SK-N-SH (cell line): ENCODE results near the gene UBA1. TPM values are rescaled to one million over a fixed set of nuclear protein-coding genes. Genes with fewer than 3 reads are reported as not detected.
A peak's percentile ranks its signal among the peaks of the same experiment; 100 is the strongest.

Experiments
- CTCF ChIA-PET: fragments of 300-600, 350-600 bp; formaldehyde crosslinking; extraction: SDS; loops from one replicate; lab custom pipeline; 2021; lab: Yijun Ruan, JAX
- POLR2A ChIA-PET: fragments of 350-600 bp; sonication (Branson Sonifier 250); formaldehyde crosslinking; extraction: SDS; loops from one replicate; lab custom pipeline; 2020; ENCODE audit warnings: antibody characterized with exemption, inconsistent platforms; lab: Yijun Ruan, JAX
- DNase-seq: peaks from one replicate; pipeline ENCODE4 v3.0.0; 2012
- H2AFZ ChIP-seq: fragments of 200-600 bp; sonication (generic); 2 replicates; pipeline ENCODE4 v1.8.1; 2016; ENCODE audit warnings: antibody characterized with exemption, mild to moderate bottlenecking, low read depth
- H3F3A ChIP-seq: fragments of 200-600 bp; sonication (generic); replicated peaks from 2 replicates; pipeline ENCODE3; 2016; ENCODE audit warnings: antibody characterized with exemption, mild to moderate bottlenecking; ENCODE audit not compliant: insufficient read depth
- H3K27ac ChIP-seq, 2 experiments: fragments of 200-500 bp in 1 of 2; fragments of 200-600 bp in 1 of 2; sonication (Bioruptor generic) in 1 of 2; sonication (generic), shearing (Covaris generic) in 1 of 2; 2 replicates each; pipeline versions ENCODE4 v1.5.1 to v1.6.1; 2014 to 2016; ENCODE audit warnings: low read depth in 2 of 2, inconsistent platforms in 1 of 2, low read length in 1 of 2, mild to moderate bottlenecking in 1 of 2, mixed read lengths in 1 of 2
- H3K27me3 ChIP-seq: fragments of 200-600 bp; sonication (generic), shearing (Covaris generic); 2 replicates; pipeline ENCODE4 v1.6.1; 2016; ENCODE audit warnings: mixed run types; ENCODE audit not compliant: insufficient read depth
- H3K36me3 ChIP-seq, 2 experiments: fragments of 200-500 bp in 1 of 2; fragments of 200-600 bp in 1 of 2; sonication (Bioruptor generic) in 1 of 2; sonication (generic) in 1 of 2; replicated peaks in 1 of 2; 2 replicates each; pipeline versions ENCODE3 to v1.5.1; 2014 to 2016; ENCODE audit warnings: low read length in 1 of 2, mild to moderate bottlenecking in 1 of 2; ENCODE audit not compliant: insufficient read depth in 2 of 2, control insufficient read depth in 1 of 2
- H3K4me1 ChIP-seq, 2 experiments: fragments of 200-500 bp in 1 of 2; fragments of 200-600 bp in 1 of 2; sonication (Bioruptor generic) in 1 of 2; sonication (generic), shearing (Covaris generic) in 1 of 2; 2 replicates each; pipeline versions ENCODE4 v1.5.1 to v1.6.1; 2014 to 2016; ENCODE audit warnings: low read depth in 1 of 2, low read length in 1 of 2, mixed run types in 1 of 2; ENCODE audit not compliant: insufficient read depth in 2 of 2, control insufficient read depth in 1 of 2
- H3K4me2 ChIP-seq: fragments of 200-600 bp; sonication (generic), shearing (Covaris generic); 2 replicates; pipeline ENCODE4 v1.6.1; 2017; ENCODE audit warnings: mixed run types
- H3K4me3 ChIP-seq, 2 experiments: fragments of 200-500 bp in 1 of 2; fragments of 200-600 bp in 1 of 2; sonication (Bioruptor generic) in 1 of 2; sonication (generic), shearing (Covaris generic) in 1 of 2; 2 replicates each; pipeline versions ENCODE4 v1.5.1 to v1.8.1; 2014 to 2016; ENCODE audit warnings: low read depth in 2 of 2, inconsistent platforms in 1 of 2, low read length in 1 of 2, mild to moderate bottlenecking in 1 of 2, mixed read lengths in 1 of 2, moderate library complexity in 1 of 2
- H3K79me2 ChIP-seq: fragments of 200-600 bp; sonication (generic); 2 replicates; pipeline ENCODE4 v1.8.1; 2017; ENCODE audit warnings: mild to moderate bottlenecking; ENCODE audit not compliant: insufficient read depth
- H3K9ac ChIP-seq: fragments of 200-600 bp; sonication (generic); 2 replicates; pipeline ENCODE4 v1.6.1; 2017; ENCODE audit warnings: mixed run types
- H3K9me2 ChIP-seq: fragments of 200-600 bp; sonication (generic); 2 replicates; pipeline ENCODE4 v1.6.1; 2017; ENCODE audit warnings: mixed run types
- H3K9me3 ChIP-seq: fragments of 200-600 bp; sonication (generic); 2 replicates; pipeline ENCODE4 v1.6.1; 2017; ENCODE audit warnings: mixed run types, mild to moderate bottlenecking, moderate library complexity
- H4K20me1 ChIP-seq: fragments of 200-600 bp; sonication (generic); 2 replicates; pipeline ENCODE4 v1.6.1; 2017; ENCODE audit warnings: mild to moderate bottlenecking, mixed run types; ENCODE audit not compliant: insufficient read depth
- CHD2 ChIP-seq: fragments of 150-350 bp; IDR thresholded peaks from 2 replicates; pipeline ENCODE4 v1.6.1; 2018; ENCODE audit warnings: low read length; ENCODE audit not compliant: partially characterized antibody
- ELF1 ChIP-seq: IDR thresholded peaks from 2 replicates; pipeline ENCODE4 v1.4.0; 2012
- EP300 ChIP-seq, 2 experiments: IDR thresholded peaks; 2 replicates each; pipeline versions ENCODE4 v1.4.0 to v1.6.1; 2012; ENCODE audit warnings: borderline replicate concordance in 1 of 2, low read depth in 1 of 2, low read length in 1 of 2
- EZH2phosphoT487 ChIP-seq: fragments of 200-600 bp; sonication (generic); IDR thresholded peaks from 2 replicates; pipeline ENCODE4 v1.6.1; 2017; ENCODE audit warnings: low read depth, mixed run types, mild to moderate bottlenecking, antibody characterized with exemption, moderate library complexity, borderline replicate concordance
- FOSL2 ChIP-seq: IDR thresholded peaks from 2 replicates; pipeline ENCODE4 v1.4.0; 2012; ENCODE audit warnings: low read depth, mild to moderate bottlenecking, moderate library complexity, borderline replicate concordance
- FOXJ3 ChIP-seq: sonication (generic); formaldehyde crosslinking; IDR thresholded peaks from 2 replicates; pipeline ENCODE4 v1.5.1; 2020; ENCODE audit warnings: mild to moderate bottlenecking, missing genetic modification reagents
- GATA2 ChIP-seq: sonication (generic); formaldehyde crosslinking; IDR thresholded peaks from 2 replicates; pipeline ENCODE4 v1.5.0; 2020; ENCODE audit warnings: mild to moderate bottlenecking, missing genetic modification reagents
- JUND ChIP-seq: IDR thresholded peaks from 2 replicates; pipeline ENCODE4 v1.4.0; 2012
- MXI1 ChIP-seq: IDR thresholded peaks from 2 replicates; pipeline ENCODE4 v1.6.1; 2012; ENCODE audit warnings: mild to moderate bottlenecking, low read depth, low read length, improper control_type of control experiment
- NRF1 ChIP-seq: IDR thresholded peaks from 2 replicates; pipeline ENCODE4 v1.6.1; 2012; ENCODE audit warnings: low read depth, mild to moderate bottlenecking, low read length
- RAD21 ChIP-seq: IDR thresholded peaks from 2 replicates; pipeline ENCODE4 v1.6.1; 2012; ENCODE audit warnings: mild to moderate bottlenecking, low read length
- RFX5 ChIP-seq: IDR thresholded peaks from 2 replicates; pipeline ENCODE4 v1.6.1; 2012; ENCODE audit warnings: mild to moderate bottlenecking, improper control_type of control experiment, low read length
- RXRA ChIP-seq: IDR thresholded peaks from 2 replicates; pipeline ENCODE4 v1.4.0; 2012; ENCODE audit warnings: low read depth, mild to moderate bottlenecking, borderline replicate concordance
- SIN3A ChIP-seq: IDR thresholded peaks from 2 replicates; pipeline ENCODE4 v1.6.1; 2012; ENCODE audit warnings: low read depth, mild to moderate bottlenecking, low read length, moderate library complexity, borderline replicate concordance
- SMC3 ChIP-seq: IDR thresholded peaks from 2 replicates; pipeline ENCODE4 v1.6.1; 2012; ENCODE audit warnings: low read depth, low read length, improper control_type of control experiment
- TAF1 ChIP-seq: IDR thresholded peaks from 2 replicates; pipeline ENCODE4 v1.6.1; 2012; ENCODE audit warnings: low read depth, mild to moderate bottlenecking, low read length, moderate library complexity, borderline replicate concordance
- TEAD4 ChIP-seq: IDR thresholded peaks from 2 replicates; pipeline ENCODE4 v1.4.0; 2012; ENCODE audit warnings: mild to moderate bottlenecking, borderline replicate concordance; ENCODE audit not compliant: insufficient read depth
- YY1 ChIP-seq: IDR thresholded peaks from 2 replicates; pipeline ENCODE4 v1.4.0; 2012; ENCODE audit warnings: low read depth, mild to moderate bottlenecking
- WGBS: methylation state at CpG from one replicate; pipeline ENCODE4 v1.1.6; 2017; ENCODE audit warnings: low lambda C conversion rate; 5-methylcytosine and 5-hydroxymethylcytosine counted together
- polyA plus RNA-seq, 3 experiments: library from polyadenylated mRNA; depleted of rRNA; stranded (reverse); fragments of >200 nt; gene quantifications; 2 replicates each; pipeline ENCODE4 v1.2.3, GENCODE V29; 2012
- TF ChIP-seq, protein P1 (sequence below): IDR thresholded peaks from 2 replicates; pipeline ENCODE4 v1.4.0; 2012; ENCODE audit warnings: low read depth
- TF ChIP-seq, protein P2 (sequence below): fragments of 150-350 bp; IDR thresholded peaks from 2 replicates; pipeline ENCODE4 v1.6.1; 2016; ENCODE audit warnings: mild to moderate bottlenecking, low read depth, low read length
- TF ChIP-seq, protein P3 (sequence below): fragments of 200-600 bp; sonication (generic); IDR thresholded peaks from 2 replicates; pipeline ENCODE4 v1.6.1; 2017; ENCODE audit warnings: antibody characterized with exemption, mild to moderate bottlenecking, moderate library complexity
- TF ChIP-seq, protein P4 (sequence below): fragments of 150-350 bp; IDR thresholded peaks from 2 replicates; pipeline ENCODE4 v1.6.1; 2017; ENCODE audit warnings: antibody characterized with exemption, low read length, low read depth, borderline replicate concordance

Gene UBA1
- polyA plus RNA-seq, 1 of the 3 experiments (the other 2 are of a cell fraction): 283 TPM

DNA sequence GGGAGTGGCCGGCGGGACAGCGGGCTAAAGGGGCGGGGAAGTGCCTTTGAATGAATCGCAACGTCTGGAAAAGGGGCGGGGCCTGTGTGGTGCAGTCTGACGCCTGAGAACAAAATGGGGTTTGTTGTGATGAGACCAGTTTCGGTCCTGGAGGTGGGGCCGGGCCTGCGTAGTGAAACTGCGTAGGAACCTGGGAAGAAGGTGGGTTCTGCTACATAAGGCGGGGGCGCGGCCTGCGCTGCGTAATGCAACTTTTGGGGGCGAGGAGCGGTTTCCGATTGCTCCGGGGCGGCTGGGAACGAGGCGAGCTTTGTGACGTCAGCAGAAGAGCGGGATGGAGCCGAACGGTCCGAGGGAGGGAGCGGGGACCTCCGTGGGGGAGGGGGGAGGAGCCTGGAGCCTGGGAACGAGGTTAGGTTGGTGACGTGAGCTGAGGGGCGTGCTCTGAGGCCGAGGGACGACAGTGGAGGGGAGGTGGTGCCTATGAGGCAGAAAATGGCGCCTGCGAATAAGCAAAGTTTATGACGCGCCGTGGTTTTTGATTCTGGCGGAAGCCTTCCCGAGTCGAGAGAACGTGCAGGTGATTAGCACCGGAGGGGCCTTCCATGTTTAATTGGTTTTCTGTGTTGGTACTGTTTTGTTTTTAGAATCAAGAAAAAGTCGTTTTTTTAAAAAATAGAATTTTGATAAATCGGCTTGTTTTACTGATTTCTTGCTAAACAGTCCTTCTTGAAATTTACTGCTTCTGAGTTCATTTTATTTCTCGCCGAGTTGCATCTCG is 39.9 kb downstream of the UBA1 start:
- peaks cover 3 to 11% of the 10 kb centered on the region in 2 experiments for H3K36me3 ChIP-seq
- H3K4me2 ChIP-seq: peak overlapping the region; percentile 97
- peaks cover 23% of the 10 kb centered on the region for H3F3A ChIP-seq
- no peaks in the 10 kb centered on the region for H3K27me3 ChIP-seq
- H3K79me2 ChIP-seq: peaks cover 49% of the 10 kb centered on the region
- TF ChIP-seq MXI1: 0 out of 2 replicates have a peak, but pooled peaks have one; percentile 4
- TF ChIP-seq TAF1: peak; percentile 66; the same call in 1 of the 2 replicates
- TF ChIP-seq, protein P1, sequence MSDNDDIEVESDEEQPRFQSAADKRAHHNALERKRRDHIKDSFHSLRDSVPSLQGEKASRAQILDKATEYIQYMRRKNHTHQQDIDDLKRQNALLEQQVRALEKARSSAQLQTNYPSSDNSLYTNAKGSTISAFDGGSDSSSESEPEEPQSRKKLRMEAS: peak; percentile 40; the same call in 1 of the 2 replicates
- no peak for TF ChIP-seq RXRA
- peak; percentile 31; the same call in 1 of the 2 replicates for TF ChIP-seq RFX5
- TF ChIP-seq YY1: peak; percentile 86
- TF ChIP-seq, protein P2, sequence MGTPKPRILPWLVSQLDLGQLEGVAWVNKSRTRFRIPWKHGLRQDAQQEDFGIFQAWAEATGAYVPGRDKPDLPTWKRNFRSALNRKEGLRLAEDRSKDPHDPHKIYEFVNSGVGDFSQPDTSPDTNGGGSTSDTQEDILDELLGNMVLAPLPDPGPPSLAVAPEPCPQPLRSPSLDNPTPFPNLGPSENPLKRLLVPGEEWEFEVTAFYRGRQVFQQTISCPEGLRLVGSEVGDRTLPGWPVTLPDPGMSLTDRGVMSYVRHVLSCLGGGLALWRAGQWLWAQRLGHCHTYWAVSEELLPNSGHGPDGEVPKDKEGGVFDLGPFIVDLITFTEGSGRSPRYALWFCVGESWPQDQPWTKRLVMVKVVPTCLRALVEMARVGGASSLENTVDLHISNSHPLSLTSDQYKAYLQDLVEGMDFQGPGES: no peak
- TF ChIP-seq GATA2 (CRISPR knock-in tag): no peak
- no peak for TF ChIP-seq FOXJ3 (CRISPR knock-in tag)
- peak; percentile 41 for TF ChIP-seq CHD2
- TF ChIP-seq NRF1: peak; percentile 75
- peak overlapping the region; percentile 93 for H3K9ac ChIP-seq
- CTCF ChIA-PET: no interaction called here
- no peaks in the 10 kb centered on the region for H3K9me2 ChIP-seq
- WGBS: 1% methylated on average over 46 of the region's 51 CpGs
- H3K27ac ChIP-seq: peak overlapping the region; percentile 92 to 97
- peaks cover 0 to 10% of the 10 kb centered on the region in 2 experiments; a peak in 2 of 4 replicates for H3K4me1 ChIP-seq
- peak overlapping the region; percentile 78 to 83 for H3K4me3 ChIP-seq
- H3K9me3 ChIP-seq: no peaks in the 10 kb centered on the region
- H4K20me1 ChIP-seq: peaks cover 33% of the 10 kb centered on the region
- POLR2A ChIA-PET: interaction anchor here (0.6 to 2.4 kb wide), 8 partner anchors 12 to 290 kb away, joined by 3 to 10 read pairs (median 4); partner anchors contain the start of genes NDUFB11 and RBM10
- peak overlapping the region; percentile 87 for H2AFZ ChIP-seq
- DNase-seq: peak; percentile 92

DNA sequence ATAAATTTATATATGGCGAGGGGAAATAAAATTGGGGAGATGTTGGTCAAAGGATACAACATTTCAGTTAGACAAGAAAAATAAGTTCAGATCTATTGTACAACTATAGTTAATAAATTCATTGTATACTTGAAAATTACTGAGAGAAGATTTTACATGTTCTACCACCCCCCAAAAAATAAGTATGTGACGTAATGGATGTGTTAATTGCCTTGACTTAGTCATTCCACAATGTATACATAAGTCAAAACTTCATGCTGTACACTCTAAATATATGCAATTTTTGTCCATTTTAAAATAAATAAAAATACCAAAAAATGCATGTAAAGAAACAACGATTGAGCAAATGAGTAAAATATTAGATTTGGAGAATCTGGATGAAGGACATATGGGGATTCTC is 41.0 kb downstream of the UBA1 start:
- peak overlapping the region in 1 of 2 experiments; percentile 97; a peak in 2 of 4 replicates for H3K27ac ChIP-seq
- H3K4me3 ChIP-seq: peak overlapping the region; percentile 78 to 83; a peak in 2 of 4 replicates
- H3K79me2 ChIP-seq: peaks cover 53% of the 10 kb centered on the region
- H3K4me1 ChIP-seq: peaks cover 0 to 10% of the 10 kb centered on the region in 2 experiments; a peak in 2 of 4 replicates
- H3K9ac ChIP-seq: peak overlapping the region; percentile 93
- POLR2A ChIA-PET: no interaction called here
- peaks cover 42% of the 10 kb centered on the region for H4K20me1 ChIP-seq
- CTCF ChIA-PET: no interaction called here
- H3K27me3 ChIP-seq: no peaks in the 10 kb centered on the region
- H3K36me3 ChIP-seq: peaks cover 2 to 3% of the 10 kb centered on the region in 2 experiments
- peak overlapping the region; percentile 97 for H3K4me2 ChIP-seq
- no peak for DNase-seq
- peaks cover 23% of the 10 kb centered on the region for H3F3A ChIP-seq
- H3K9me3 ChIP-seq: no peaks in the 10 kb centered on the region
- WGBS: 36% methylated on average over 3 of the region's 3 CpGs
- H2AFZ ChIP-seq: peak overlapping the region; percentile 87; the same call in 1 of the 2 replicates
- H3K9me2 ChIP-seq: no peaks in the 10 kb centered on the region
- TF ChIP-seq YY1 (no peak), TAF1 (no peak), JUND (no peak), SIN3A (no peak), EZH2phosphoT487 (no peak), RFX5 (no peak), EP300 (IDR thresholded peaks at IDR 0.05; ENCODE audit: borderline replicate concordance in 1 of 2, low read depth in 1 of 2, low read length in 1 of 2) (no peak), CHD2 (no peak), RAD21 (no peak), ELF1 (no peak), TEAD4 (no peak), FOSL2 (no peak), SMC3 (no peak)
- TF ChIP-seq, protein P3, sequence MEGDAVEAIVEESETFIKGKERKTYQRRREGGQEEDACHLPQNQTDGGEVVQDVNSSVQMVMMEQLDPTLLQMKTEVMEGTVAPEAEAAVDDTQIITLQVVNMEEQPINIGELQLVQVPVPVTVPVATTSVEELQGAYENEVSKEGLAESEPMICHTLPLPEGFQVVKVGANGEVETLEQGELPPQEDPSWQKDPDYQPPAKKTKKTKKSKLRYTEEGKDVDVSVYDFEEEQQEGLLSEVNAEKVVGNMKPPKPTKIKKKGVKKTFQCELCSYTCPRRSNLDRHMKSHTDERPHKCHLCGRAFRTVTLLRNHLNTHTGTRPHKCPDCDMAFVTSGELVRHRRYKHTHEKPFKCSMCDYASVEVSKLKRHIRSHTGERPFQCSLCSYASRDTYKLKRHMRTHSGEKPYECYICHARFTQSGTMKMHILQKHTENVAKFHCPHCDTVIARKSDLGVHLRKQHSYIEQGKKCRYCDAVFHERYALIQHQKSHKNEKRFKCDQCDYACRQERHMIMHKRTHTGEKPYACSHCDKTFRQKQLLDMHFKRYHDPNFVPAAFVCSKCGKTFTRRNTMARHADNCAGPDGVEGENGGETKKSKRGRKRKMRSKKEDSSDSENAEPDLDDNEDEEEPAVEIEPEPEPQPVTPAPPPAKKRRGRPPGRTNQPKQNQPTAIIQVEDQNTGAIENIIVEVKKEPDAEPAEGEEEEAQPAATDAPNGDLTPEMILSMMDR: no peak
- TF ChIP-seq, protein P4, sequence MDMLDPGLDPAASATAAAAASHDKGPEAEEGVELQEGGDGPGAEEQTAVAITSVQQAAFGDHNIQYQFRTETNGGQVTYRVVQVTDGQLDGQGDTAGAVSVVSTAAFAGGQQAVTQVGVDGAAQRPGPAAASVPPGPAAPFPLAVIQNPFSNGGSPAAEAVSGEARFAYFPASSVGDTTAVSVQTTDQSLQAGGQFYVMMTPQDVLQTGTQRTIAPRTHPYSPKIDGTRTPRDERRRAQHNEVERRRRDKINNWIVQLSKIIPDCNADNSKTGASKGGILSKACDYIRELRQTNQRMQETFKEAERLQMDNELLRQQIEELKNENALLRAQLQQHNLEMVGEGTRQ: no peak
